Naive thymus-derived CD4-positive, alpha-beta T cell (primary cell): ENCODE data around the gene ZP3. TPM values are rescaled to one million over a fixed set of nuclear protein-coding genes. Genes with fewer than 3 reads are reported as not detected.
"Not testable (repeated sequence)": the region's sequence is repeated elsewhere in the genome, so short reads cannot be mapped to it uniquely, and the experiment has no call there.

Experiments used
- ATAC-seq: fragments of 150-1000 bp; cut with Tn5 transposase; 2 replicates; pipeline ENCODE4 v1.10.0; 2021; ENCODE audit warnings: mild to moderate bottlenecking, moderate library complexity
- CTCF ChIA-PET: fragments of 350-600 bp; sonication (Branson Sonifier 250); formaldehyde crosslinking; loops from one replicate; lab custom pipeline; 2021; ENCODE audit warnings: antibody characterized with exemption; lab: Charles Lee
- POLR2A ChIA-PET: fragments of 350-600 bp; sonication (Branson Sonifier 250); formaldehyde crosslinking; loops from one replicate; lab custom pipeline; 2021; ENCODE audit warnings: antibody characterized with exemption, inconsistent platforms; lab: Charles Lee
- DNase-seq, 9 donors: peaks; one replicate each; pipeline versions ENCODE4 v3.0.0 to v3.0.0-alpha.2; 2020 to 2022; ENCODE audit warnings: mixed read lengths in 1 of 9
- H3K27ac ChIP-seq: one replicate; pipeline ENCODE4 v1.7.0; 2013; ENCODE audit warnings: mild to moderate bottlenecking, low read depth, low read length, moderate library complexity
- H3K27me3 ChIP-seq, 2 donors: one replicate each; pipeline ENCODE4 v1.7.0; 2013; ENCODE audit warnings: low read length in 2 of 2, mild to moderate bottlenecking in 2 of 2, moderate library complexity in 2 of 2; ENCODE audit not compliant: control insufficient read depth in 2 of 2, insufficient read depth in 2 of 2
- H3K36me3 ChIP-seq, 3 experiments: 1 replicate in 2 of 3; 2 replicates in 1 of 3; pipeline ENCODE4 v1.7.0; 2013; ENCODE audit warnings: low read length in 3 of 3, mild to moderate bottlenecking in 3 of 3, moderate library complexity in 1 of 3; ENCODE audit not compliant: insufficient read depth in 3 of 3, control insufficient read depth in 2 of 3
- H3K4me1 ChIP-seq, 2 donors: one replicate each; pipeline ENCODE4 v1.7.0; 2013; ENCODE audit warnings: low read length in 2 of 2, mild to moderate bottlenecking in 2 of 2, moderate library complexity in 1 of 2; ENCODE audit not compliant: control insufficient read depth in 2 of 2, insufficient read depth in 2 of 2
- H3K4me3 ChIP-seq: 2 replicates; pipeline ENCODE4 v1.7.0; 2013; ENCODE audit warnings: mild to moderate bottlenecking, low read length
- H3K9me3 ChIP-seq, 3 experiments: 1 replicate in 2 of 3; 2 replicates in 1 of 3; pipeline ENCODE4 v1.7.0; 2013; ENCODE audit warnings: low read length in 3 of 3; ENCODE audit not compliant: control insufficient read depth in 2 of 3
- H3K27ac Mint-ChIP-seq, 9 donors: one replicate each; pipeline ENCODE4 v1.8.0; 2020 to 2022; ENCODE audit warnings: mixed read lengths in 9 of 9, mild to moderate bottlenecking in 8 of 9, moderate library complexity in 5 of 9, inconsistent platforms in 2 of 9
- H3K27me3 Mint-ChIP-seq, 5 donors: one replicate each; pipeline ENCODE4 v1.8.0; 2021 to 2022; ENCODE audit warnings: mixed read lengths in 5 of 5, mild to moderate bottlenecking in 1 of 5
- H3K36me3 Mint-ChIP-seq, 5 donors: one replicate each; pipeline ENCODE4 v1.8.0; 2020 to 2022; ENCODE audit warnings: mixed read lengths in 5 of 5, mild to moderate bottlenecking in 3 of 5, inconsistent platforms in 1 of 5
- H3K4me1 Mint-ChIP-seq, 7 donors: one replicate each; pipeline ENCODE4 v1.8.0; 2020 to 2022; ENCODE audit warnings: mixed read lengths in 7 of 7, mild to moderate bottlenecking in 3 of 7, inconsistent platforms in 1 of 7
- H3K4me3 Mint-ChIP-seq, 10 donors: one replicate each; pipeline ENCODE4 v1.8.0; 2020 to 2022; ENCODE audit warnings: mild to moderate bottlenecking in 10 of 10, mixed read lengths in 10 of 10, moderate library complexity in 6 of 10, inconsistent platforms in 2 of 10
- H3K9me3 Mint-ChIP-seq, 11 donors: one replicate each; pipeline ENCODE4 v1.8.0; 2020 to 2022; ENCODE audit warnings: mixed read lengths in 11 of 11, mild to moderate bottlenecking in 4 of 11, inconsistent platforms in 1 of 11, moderate library complexity in 1 of 11
- intact Hi-C, 2 donors: fragments of 100-400 bp; cut with micrococcal nuclease; formaldehyde crosslinking; loops; one replicate each; pipeline ENCODE4 v1.15.1; 2023
- polyA plus RNA-seq, 2 donors: library from polyadenylated mRNA; unstranded; fragments of 300-500 nt; fragmentation: Illumina TruSeq; gene quantifications; one replicate each; pipeline ENCODE4 v1.2.3, GENCODE V29; 2021
- total RNA-seq, 6 experiments: library from RNA in 5 of 6; stranded (reverse) in 5 of 6; gene quantifications; 1 replicate in 5 of 6; 2 replicates in 1 of 6; pipeline ENCODE4 v1.2.3 and lab custom pipeline; 2021 to 2026

ZP3 gene
- total and polyA plus RNA-seq, 7 experiments from 2014 or later, result 2.6 to 16.7 (median 6.2) TPM

- H3K27me3 Mint-ChIP-seq, H3K4me3 ChIP-seq, ATAC-seq, H3K27me3 ChIP-seq, DNase-seq, H3K9me3 Mint-ChIP-seq, H3K27ac ChIP-seq, H3K36me3 Mint-ChIP-seq, H3K36me3 ChIP-seq, H3K9me3 ChIP-seq: not testable (repeated sequence)
- peak overlapping the region in 2 of 9 donors; percentile 28 to 47 for H3K27ac Mint-ChIP-seq
- intact Hi-C loops, result loop anchor here in 1 of 2 donors (10.0 kb wide), 1 partner anchor 871 kb away; no protein-coding TSS in a partner anchor
- POLR2A ChIA-PET, result interaction anchor here (2.3 to 6.2 kb wide), 2 partner anchors 36 to 77 kb away, joined by 7 to 39 read pairs; partner anchors contain the start of gene YWHAG
- peaks cover 12 to 33% (median 24%) of the 10 kb centered on the region in 7 donors for H3K4me1 Mint-ChIP-seq
- CTCF ChIA-PET, result interaction anchor here (1.1 kb wide), 1 partner anchor 36 kb away, joined by 3 read pairs; no protein-coding TSS in a partner anchor
- H3K4me1 ChIP-seq, result peaks cover 14 to 20% of the 10 kb centered on the region in 2 donors
- peak overlapping the region in 3 of 10 donors; percentile 31 to 57 (median 51) for H3K4me3 Mint-ChIP-seq
Observed at GRCh38 chr7:76395605-76395964, 29.2 kb upstream of the ZP3 start.

GRCh38 chr7:76395965-76396726, 28.6 kb upstream of the ZP3 start:
- Histone ChIP-seq H3K4me1 (peaks cover 14 to 20% of the 10 kb centered on the region in 2 donors), H3K27me3 (no peaks in the 10 kb centered on the region), H3K4me3 (no peak overlapping the region), H3K36me3 (no peaks in the 10 kb centered on the region), H3K27ac (no peak overlapping the region), H3K9me3 (no peaks in the 10 kb centered on the region)
- ChIA-PET CTCF (interaction anchor here (1.1 kb wide), 1 partner anchor 37 kb away, joined by 3 read pairs; no protein-coding TSS in a partner anchor), POLR2A (interaction anchor here (0.6 to 6.2 kb wide), 4 partner anchors 10 to 78 kb away, joined by 3 to 39 read pairs (median 6); partner anchors contain the start of gene YWHAG)
- peaks cover 15 to 33% (median 24%) of the 10 kb centered on the region in 7 donors for H3K4me1 Mint-ChIP-seq
- H3K9me3 Mint-ChIP-seq, result no peaks in the 10 kb centered on the region
- ATAC-seq, result no peak
- H3K36me3 Mint-ChIP-seq, result no peaks in the 10 kb centered on the region
- H3K4me3 Mint-ChIP-seq, result peak overlapping the region in 6 of 10 donors; percentile 18 to 100 (median 86)
- H3K27me3 Mint-ChIP-seq, result no peaks in the 10 kb centered on the region
- no peak for DNase-seq
- intact Hi-C loops, result loop anchor here in 1 of 2 donors (10.0 kb wide), 1 partner anchor 871 kb away; no protein-coding TSS in a partner anchor
- peak overlapping the region in 2 of 9 donors; percentile 62 to 86 for H3K27ac Mint-ChIP-seq

DNA sequence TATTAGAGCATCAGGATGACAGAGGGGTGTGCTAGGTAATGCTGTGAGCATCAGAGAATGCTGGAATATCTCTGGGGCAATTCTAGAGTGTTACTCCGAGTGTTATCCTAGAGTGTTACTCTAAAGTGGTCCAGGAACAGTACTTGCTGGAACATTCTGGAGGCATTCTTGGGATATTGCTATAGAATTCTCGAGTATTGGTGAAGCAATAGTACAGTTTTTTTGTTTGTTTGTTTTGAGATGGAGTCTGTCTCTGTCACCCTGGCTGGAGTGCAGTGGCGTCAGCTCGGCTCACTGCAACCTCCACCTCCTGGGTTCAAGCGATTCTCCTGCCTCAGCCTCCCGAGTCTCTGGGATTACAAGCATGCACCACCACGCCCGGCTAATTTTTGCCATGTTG, 27.9 kb upstream of the ZP3 start:
- Mint-ChIP-seq H3K4me3 (peak overlapping the region; percentile 71 to 100 (median 87)), H3K27me3 (no peaks in the 10 kb centered on the region), H3K36me3 (no peaks in the 10 kb centered on the region), H3K27ac (peak overlapping the region in 7 of 9 donors; percentile 32 to 86 (median 59)), H3K9me3 (no peaks in the 10 kb centered on the region), H3K4me1 (peaks cover 17 to 33% (median 24%) of the 10 kb centered on the region in 7 donors)
- DNase-seq (no peak), ATAC-seq (no peak)
- no peaks in the 10 kb centered on the region for H3K27me3 ChIP-seq
- no peaks in the 10 kb centered on the region for H3K36me3 ChIP-seq
- peak overlapping the region; percentile 68 for H3K4me3 ChIP-seq
- ChIA-PET POLR2A (interaction anchor here (1.2 to 6.2 kb wide), 2 partner anchors 11 to 37 kb away, joined by 3 to 39 read pairs; partner anchors contain the start of gene YWHAG), CTCF (no interaction called here)
- peaks cover 14 to 20% of the 10 kb centered on the region in 2 donors for H3K4me1 ChIP-seq
- no peaks in the 10 kb centered on the region for H3K9me3 ChIP-seq
- intact Hi-C loops, result loop anchor here (1.0 to 10.0 kb wide), 2 partner anchors 38 to 872 kb away; no protein-coding TSS in a partner anchor
- no peak overlapping the region for H3K27ac ChIP-seq

DNA sequence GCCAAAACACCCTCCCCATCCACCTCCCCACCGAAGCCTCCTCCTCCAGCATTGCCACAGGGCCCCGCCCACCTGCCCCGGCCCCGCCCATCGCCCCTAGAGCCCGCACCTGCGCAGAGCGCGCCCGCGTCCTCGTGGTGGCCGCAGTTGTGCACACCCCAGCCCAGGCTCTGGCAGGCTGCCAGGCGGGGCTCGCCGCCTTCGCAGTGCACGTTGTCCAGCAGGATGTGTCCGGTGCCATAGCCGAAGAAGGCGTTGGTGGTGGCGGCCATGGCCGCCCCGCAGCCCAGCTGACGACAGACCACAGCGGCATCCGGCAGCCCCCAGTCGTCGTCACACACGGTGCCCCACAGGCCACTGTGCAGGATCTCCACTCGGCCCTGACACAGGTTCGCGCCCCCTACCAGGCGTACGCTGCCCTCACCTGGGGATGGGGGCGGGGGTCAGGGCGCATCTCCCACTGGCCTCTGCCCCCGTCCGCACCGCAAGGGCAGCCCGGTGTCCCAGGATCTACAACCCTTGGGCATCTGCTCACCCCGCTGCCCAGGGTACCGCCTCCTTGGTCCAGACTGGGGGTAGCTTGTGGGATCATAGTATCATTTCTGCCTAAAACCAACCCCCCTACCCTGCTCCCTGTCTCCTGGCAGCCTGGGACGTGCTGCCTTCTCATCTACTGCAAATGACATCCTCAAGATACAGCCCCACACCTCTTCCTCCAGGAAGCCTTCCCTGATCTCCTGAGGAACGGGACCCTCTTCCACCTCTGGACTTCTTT, 27.2 kb upstream of the ZP3 start:
- Mint-ChIP-seq H3K4me1 (peaks cover 17 to 29% (median 23%) of the 10 kb centered on the region in 7 donors), H3K9me3 (no peaks in the 10 kb centered on the region), H3K4me3 (peak overlapping the region; percentile 74 to 100 (median 87)), H3K27ac (peak overlapping the region; percentile 34 to 88 (median 81)), H3K27me3 (no peaks in the 10 kb centered on the region), H3K36me3 (no peaks in the 10 kb centered on the region)
- Histone ChIP-seq H3K4me3 (peak overlapping the region; percentile 68), H3K27ac (peak overlapping the region; percentile 65), H3K36me3 (no peaks in the 10 kb centered on the region), H3K4me1 (peaks cover 12 to 20% of the 10 kb centered on the region in 2 donors), H3K27me3 (no peaks in the 10 kb centered on the region), H3K9me3 (no peaks in the 10 kb centered on the region)
- peak; percentile 74 for ATAC-seq
- POLR2A ChIA-PET, result interaction anchor here (1.2 to 6.2 kb wide), 2 partner anchors 11 to 38 kb away, joined by 3 to 39 read pairs; partner anchors contain the start of gene YWHAG
- intact Hi-C loops, result loop anchor here (1.0 to 10.0 kb wide), 2 partner anchors 38 to 873 kb away; no protein-coding TSS in a partner anchor
- CTCF ChIA-PET, result no interaction called here
- DNase-seq, result peak; percentile 58 to 84 (median 72)

DNA sequence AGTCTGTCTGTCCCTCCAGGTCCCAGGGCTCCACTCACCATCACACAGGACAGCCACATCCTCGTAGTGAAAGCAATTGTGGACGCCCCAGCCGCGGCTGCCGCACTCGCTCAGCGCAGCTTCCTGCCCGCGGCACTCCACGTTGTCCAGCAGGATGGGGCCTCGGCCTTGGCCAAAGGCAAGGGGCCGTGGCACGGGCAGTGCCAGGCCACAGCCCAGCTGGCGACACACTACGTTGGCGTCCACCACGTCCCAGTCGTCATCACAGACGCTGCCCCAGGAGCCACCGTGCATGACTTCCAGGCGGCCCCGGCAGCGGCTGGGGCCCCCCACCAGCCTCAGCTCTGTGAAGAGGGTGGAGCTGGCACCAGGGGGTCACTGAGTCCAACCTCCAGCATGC, 24.5 kb upstream of the ZP3 start:
- Histone ChIP-seq H3K9me3 (no peaks in the 10 kb centered on the region), H3K27ac (no peak overlapping the region), H3K36me3 (no peaks in the 10 kb centered on the region), H3K4me3 (no peak overlapping the region), H3K27me3 (no peaks in the 10 kb centered on the region), H3K4me1 (peaks cover 5 to 11% of the 10 kb centered on the region in 2 donors)
- H3K27ac Mint-ChIP-seq, result no peak overlapping the region
- ChIA-PET POLR2A (no interaction called here), CTCF (no interaction called here)
- H3K4me3 Mint-ChIP-seq, result no peak overlapping the region
- no peaks in the 10 kb centered on the region for H3K36me3 Mint-ChIP-seq
- intact Hi-C loops, result no loop called here
- H3K27me3 Mint-ChIP-seq, result no peaks in the 10 kb centered on the region
- ATAC-seq (no peak), DNase-seq (no peak)
- no peaks in the 10 kb centered on the region for H3K9me3 Mint-ChIP-seq
- H3K4me1 Mint-ChIP-seq, result peaks cover 19 to 27% (median 23%) of the 10 kb centered on the region in 7 donors

- H3K9me3 Mint-ChIP-seq, H3K27me3 Mint-ChIP-seq, ATAC-seq, H3K4me3 ChIP-seq, H3K4me1 ChIP-seq, H3K9me3 ChIP-seq, H3K36me3 ChIP-seq, H3K27me3 ChIP-seq, DNase-seq, H3K36me3 Mint-ChIP-seq, intact Hi-C loops, H3K4me3 Mint-ChIP-seq, CTCF ChIA-PET, H3K27ac ChIP-seq, H3K27ac Mint-ChIP-seq, POLR2A ChIA-PET: not testable (repeated sequence)
- H3K4me1 Mint-ChIP-seq, result peaks cover 8 to 18% (median 11%) of the 10 kb centered on the region in 7 donors
Observed at GRCh38 chr7:76403097-76403496, 21.7 kb upstream of the ZP3 start.
